ENCODE results near the gene CPNE5.

The CPNE5 gene

GRCh38 chr6:36702656-36703055, 136.6 kb downstream of the CPNE5 start:
- DNase-seq (ENCODE audit: low spot score): no peak
- TF ChIP-seq, protein P1, sequence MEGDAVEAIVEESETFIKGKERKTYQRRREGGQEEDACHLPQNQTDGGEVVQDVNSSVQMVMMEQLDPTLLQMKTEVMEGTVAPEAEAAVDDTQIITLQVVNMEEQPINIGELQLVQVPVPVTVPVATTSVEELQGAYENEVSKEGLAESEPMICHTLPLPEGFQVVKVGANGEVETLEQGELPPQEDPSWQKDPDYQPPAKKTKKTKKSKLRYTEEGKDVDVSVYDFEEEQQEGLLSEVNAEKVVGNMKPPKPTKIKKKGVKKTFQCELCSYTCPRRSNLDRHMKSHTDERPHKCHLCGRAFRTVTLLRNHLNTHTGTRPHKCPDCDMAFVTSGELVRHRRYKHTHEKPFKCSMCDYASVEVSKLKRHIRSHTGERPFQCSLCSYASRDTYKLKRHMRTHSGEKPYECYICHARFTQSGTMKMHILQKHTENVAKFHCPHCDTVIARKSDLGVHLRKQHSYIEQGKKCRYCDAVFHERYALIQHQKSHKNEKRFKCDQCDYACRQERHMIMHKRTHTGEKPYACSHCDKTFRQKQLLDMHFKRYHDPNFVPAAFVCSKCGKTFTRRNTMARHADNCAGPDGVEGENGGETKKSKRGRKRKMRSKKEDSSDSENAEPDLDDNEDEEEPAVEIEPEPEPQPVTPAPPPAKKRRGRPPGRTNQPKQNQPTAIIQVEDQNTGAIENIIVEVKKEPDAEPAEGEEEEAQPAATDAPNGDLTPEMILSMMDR (IDR thresholded peaks at IDR 0.05; ENCODE audit: extremely low read depth, missing control alignments): no peak

DNA sequence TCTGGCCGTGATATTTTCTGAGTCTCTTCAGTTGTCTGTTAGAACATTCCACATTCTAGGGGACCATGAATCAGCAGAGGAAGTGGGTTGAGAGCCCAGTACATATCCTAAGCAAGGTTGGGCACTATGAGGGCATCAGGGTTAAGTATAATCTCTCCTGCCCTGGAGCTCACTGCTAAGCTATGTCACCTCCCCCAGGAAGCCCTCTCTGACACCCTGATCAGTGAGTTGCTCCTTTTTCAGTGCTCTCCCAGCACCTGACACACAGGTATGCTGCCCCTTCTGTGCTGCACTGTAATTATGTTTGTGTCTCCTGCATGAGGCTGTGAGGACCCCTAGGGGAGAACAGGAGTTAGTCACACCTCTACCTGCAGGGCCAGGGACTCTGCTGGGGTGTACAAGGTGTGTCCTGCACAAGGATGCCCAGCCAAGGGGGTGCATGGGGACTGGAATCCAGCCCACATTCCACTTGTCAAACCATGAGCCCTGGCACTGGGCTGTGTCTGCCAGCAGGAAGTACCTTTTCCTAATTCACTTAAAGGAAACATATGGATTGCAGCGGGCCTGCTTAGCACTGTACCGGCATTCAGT, 137.7 kb downstream of the CPNE5 start:
- TF ChIP-seq, protein P1 (IDR thresholded peaks at IDR 0.05; ENCODE audit: extremely low read depth, missing control alignments): no peak
- DNase-seq (ENCODE audit: low spot score): no peak

GRCh38 chr6:36700831-36701230, 138.4 kb downstream of the CPNE5 start:
- DNase-seq (ENCODE audit: low spot score): no peak
- TF ChIP-seq, protein P1 (IDR thresholded peaks at IDR 0.05; ENCODE audit: extremely low read depth, missing control alignments): no peak

- DNase-seq (ENCODE audit: low spot score): no peak
- TF ChIP-seq, protein P1 (IDR thresholded peaks at IDR 0.05; ENCODE audit: extremely low read depth, missing control alignments): no peak
Measured at GRCh38 chr6:36700071-36700812, 139.0 kb downstream of the CPNE5 start.

DNA sequence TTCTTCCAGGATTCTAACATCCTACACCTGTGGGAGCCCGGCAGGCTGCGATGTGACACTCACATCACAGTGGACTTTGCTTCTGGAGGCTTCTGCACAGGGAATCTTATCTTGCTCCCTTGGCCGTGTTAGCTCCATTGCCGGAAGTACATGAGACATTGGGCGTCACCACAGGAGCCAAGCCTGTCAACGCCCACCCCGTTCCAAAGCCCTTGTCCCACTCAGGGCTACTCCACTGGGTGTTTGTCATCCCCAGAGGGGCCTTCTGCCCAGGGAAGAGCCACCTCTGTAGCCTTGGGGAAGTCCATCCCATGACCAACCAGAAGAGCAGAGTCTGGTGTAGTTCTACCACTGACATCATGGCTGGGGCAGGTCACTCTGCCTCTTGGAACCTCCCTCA, 139.9 kb downstream of the CPNE5 start:
- TF ChIP-seq, protein P1 (IDR thresholded peaks at IDR 0.05; ENCODE audit: extremely low read depth, missing control alignments): no peak
- no peak for DNase-seq (ENCODE audit: low spot score)

DNA sequence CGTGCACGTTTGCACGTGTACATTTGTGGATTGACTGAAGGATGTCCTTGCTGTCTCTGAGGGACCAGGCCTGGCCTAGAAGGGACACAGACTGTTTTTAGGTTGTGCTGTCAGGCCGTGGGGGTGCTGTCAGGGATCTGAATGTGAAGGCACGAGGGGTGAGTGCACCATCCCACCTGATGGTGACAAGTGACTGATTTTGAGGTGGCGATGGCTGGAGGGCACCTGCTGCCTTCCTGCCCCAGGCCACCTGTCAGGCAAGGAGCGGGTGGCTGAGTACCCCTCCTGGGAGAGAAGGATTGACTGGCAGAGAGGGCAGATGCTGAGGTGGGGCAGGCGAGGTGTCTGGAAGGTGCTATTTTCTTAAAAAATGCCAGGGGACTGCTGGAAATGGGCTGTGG, 140.4 kb downstream of the CPNE5 start:
- DNase-seq (ENCODE audit: low spot score): no peak
- TF ChIP-seq, protein P1 (IDR thresholded peaks at IDR 0.05; ENCODE audit: extremely low read depth, missing control alignments): no peak

DNA sequence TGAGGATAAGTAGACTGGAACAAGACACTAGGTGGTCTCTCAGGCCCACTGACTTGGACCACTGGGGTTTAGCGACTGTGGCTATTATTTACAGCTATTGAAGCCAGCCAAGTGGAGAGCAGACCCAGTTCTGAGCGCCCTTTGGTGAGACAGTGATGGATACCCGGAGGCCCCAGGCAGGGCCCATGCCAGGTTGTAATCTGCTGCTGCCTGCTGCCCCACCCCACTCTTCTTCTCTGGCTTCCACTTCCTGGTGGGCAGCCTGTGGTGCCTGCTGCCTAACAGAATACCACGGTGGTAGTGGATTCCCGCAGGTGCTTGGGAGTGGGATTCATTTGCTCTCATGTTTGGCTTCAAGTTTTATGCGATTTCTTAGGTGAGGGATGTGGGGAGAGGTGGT, 141.0 kb downstream of the CPNE5 start:
- no peak for DNase-seq (ENCODE audit: low spot score)
- TF ChIP-seq, protein P1 (IDR thresholded peaks at IDR 0.05; ENCODE audit: extremely low read depth, missing control alignments): no peak

Measured in GM20000 (cell line).